PC-9 (cell line): ENCODE measurements around the gene FUT2. TPM values are rescaled to one million over a fixed set of nuclear protein-coding genes. Genes with fewer than 3 reads are reported as not detected.

ENCODE experiments used
- BruUV-seq: library from RNA; stranded (reverse); fragments of 400-500 nt; replicated peaks from 2 replicates; lab custom pipeline; 2021; lab: Mats Ljungman, UMichigan
- CTCF ChIA-PET: fragments of 300-600 bp; sonication (Branson Sonifier 250); formaldehyde crosslinking; loops from one replicate; lab custom pipeline; 2022; ENCODE audit warnings: antibody characterized with exemption; lab: Charles Lee
- POLR2A ChIA-PET: fragments of 300-600 bp; sonication (Branson Sonifier 250); formaldehyde crosslinking; loops from one replicate; lab custom pipeline; 2022; ENCODE audit warnings: antibody characterized with exemption; ENCODE audit not compliant: unreplicated experiment; lab: Charles Lee
- DNase-seq, 2 experiments: peaks; one replicate each; pipeline versions ENCODE4 v3.0.0 to v3.0.0-alpha.2; 2015 to 2022; ENCODE audit warnings: mixed read lengths in 1 of 2
- H2AFZ ChIP-seq: fragments of 200-600 bp; sonication (generic); 2 replicates; pipeline ENCODE4 v1.8.1; 2017; ENCODE audit warnings: antibody characterized with exemption
- H3F3A ChIP-seq: fragments of 200-600 bp; sonication (generic); 2 replicates; pipeline ENCODE4 v1.8.1; 2017; ENCODE audit warnings: antibody characterized with exemption, mild to moderate bottlenecking, low read depth; ENCODE audit not compliant: insufficient read depth
- H3K27ac ChIP-seq: fragments of 200-600 bp; sonication (generic); 2 replicates; pipeline ENCODE4 v1.6.1; 2016; ENCODE audit warnings: mixed run types
- H3K27me3 ChIP-seq: fragments of 200-600 bp; sonication (generic); 2 replicates; pipeline ENCODE4 v1.6.1; 2016; ENCODE audit warnings: low read depth, mixed run types; ENCODE audit not compliant: insufficient read depth
- H3K36me3 ChIP-seq: fragments of 200-600 bp; sonication (generic); 2 replicates; pipeline ENCODE4 v1.6.1; 2016; ENCODE audit warnings: low read depth, mixed run types
- H3K4me1 ChIP-seq: fragments of 200-600 bp; sonication (generic); replicated peaks from 2 replicates; pipeline ENCODE4 v1.6.1; 2016; ENCODE audit warnings: mixed run types; ENCODE audit not compliant: insufficient read depth
- H3K4me2 ChIP-seq: fragments of 200-600 bp; sonication (generic); 2 replicates; pipeline ENCODE4 v1.6.1; 2017; ENCODE audit warnings: mixed run types
- H3K4me3 ChIP-seq: fragments of 200-600 bp; sonication (generic); 2 replicates; pipeline ENCODE4 v1.6.1; 2016; ENCODE audit warnings: mixed run types
- H3K79me2 ChIP-seq: fragments of 200-600 bp; sonication (generic); 2 replicates; pipeline ENCODE4 v1.6.1; 2017; ENCODE audit warnings: low read depth, mixed run types
- H3K9me2 ChIP-seq: fragments of 200-600 bp; sonication (generic); 2 replicates; pipeline ENCODE4 v1.8.1; 2017; ENCODE audit warnings: mild to moderate bottlenecking; ENCODE audit not compliant: insufficient read depth
- H3K9me3 ChIP-seq: fragments of 200-600 bp; sonication (generic); 2 replicates; pipeline ENCODE4 v1.8.1; 2016; ENCODE audit warnings: low read depth; ENCODE audit not compliant: insufficient read depth
- H4K20me1 ChIP-seq: fragments of 200-600 bp; sonication (generic); 2 replicates; pipeline ENCODE4 v1.8.1; 2017; ENCODE audit not compliant: insufficient read depth
- CTCF ChIP-seq: fragments of 200-600 bp; sonication (generic); conservative IDR thresholded peaks from 2 replicates; pipeline ENCODE4 v1.6.1; 2017; ENCODE audit warnings: mixed run types, antibody characterized with exemption, mild to moderate bottlenecking, moderate library complexity
- EZH2 ChIP-seq: fragments of 200-600 bp; sonication (generic); IDR thresholded peaks from 2 replicates; pipeline ENCODE4 v1.8.0; 2017; ENCODE audit warnings: antibody characterized with exemption, low read depth
- intact Hi-C: fragments of 100-400 bp; cut with micrococcal nuclease; formaldehyde crosslinking; loops from one replicate; pipeline ENCODE4 v1.10.0; 2022; ENCODE audit not compliant: unreplicated experiment
- total RNA-seq: library from RNA; stranded (reverse); gene quantifications from 2 replicates; pipeline ENCODE4 v1.2.3, GENCODE V29; 2021

FUT2 gene
- total RNA-seq, 1 experiment from 2014 or later, result 8.7 TPM

GRCh38 chr19:48745208-48745995 lies 49.6 kb downstream of the FUT2 start:
- H3K4me2 ChIP-seq, result no peak overlapping the region
- TF ChIP-seq EZH2 (no peak), CTCF (no peak)
- peak; percentile 47 to 66 for DNase-seq
- H3K4me1 ChIP-seq, result no peaks in the 10 kb centered on the region; the same call in 1 of the 2 replicates
- no peaks in the 10 kb centered on the region for H3K9me3 ChIP-seq
- BruUV-seq, result no TSS peak
- CTCF ChIA-PET, result interaction anchor here (0.6 kb wide), 1 partner anchor 12 kb away, joined by 9 read pairs; no protein-coding TSS in a partner anchor
- no peak overlapping the region for H3K4me3 ChIP-seq
- H2AFZ ChIP-seq, result no peak overlapping the region
- intact Hi-C loops, result no loop called here
- no peaks in the 10 kb centered on the region for H3K27me3 ChIP-seq
- H4K20me1 ChIP-seq, result no peaks in the 10 kb centered on the region
- H3K9me2 ChIP-seq, result no peaks in the 10 kb centered on the region
- H3K36me3 ChIP-seq, result 0 out of 2 replicates have a peak, but pooled peaks cover 5% of the 10 kb centered on the region
- peaks cover 16% of the 10 kb centered on the region for H3F3A ChIP-seq
- H3K79me2 ChIP-seq, result peaks cover 12% of the 10 kb centered on the region
- no peak overlapping the region for H3K27ac ChIP-seq
- POLR2A ChIA-PET, result interaction anchor here (0.6 kb wide), 1 partner anchor 274 kb away, joined by 3 read pairs; no protein-coding TSS in a partner anchor

GRCh38 chr19:48746110-48746509 lies 50.3 kb downstream of the FUT2 start:
- H3K27ac ChIP-seq, result no peak overlapping the region
- BruUV-seq, result no TSS peak
- no peak for DNase-seq
- peaks cover 2% of the 10 kb centered on the region for H3K4me1 ChIP-seq
- peak overlapping the region; percentile 81; the same call in 1 of the 2 replicates for H3K4me2 ChIP-seq
- H3K9me3 ChIP-seq, result no peaks in the 10 kb centered on the region
- intact Hi-C loops, result no loop called here
- peaks cover 19% of the 10 kb centered on the region for H3K79me2 ChIP-seq
- no peak for TF ChIP-seq CTCF
- no peak for TF ChIP-seq EZH2
- no peak overlapping the region for H3K4me3 ChIP-seq
- ChIA-PET CTCF (interaction anchor here (0.7 kb wide), 1 partner anchor 103 kb away, joined by 3 read pairs; no protein-coding TSS in a partner anchor), POLR2A (interaction anchor here (0.7 kb wide), 1 partner anchor 273 kb away, joined by 10 read pairs; no protein-coding TSS in a partner anchor)
- no peak overlapping the region for H2AFZ ChIP-seq
- H4K20me1 ChIP-seq, result no peaks in the 10 kb centered on the region
- H3K36me3 ChIP-seq, result 0 out of 2 replicates have a peak, but pooled peaks cover 10% of the 10 kb centered on the region
- no peaks in the 10 kb centered on the region for H3K27me3 ChIP-seq
- no peaks in the 10 kb centered on the region for H3K9me2 ChIP-seq
- peaks cover 16% of the 10 kb centered on the region for H3F3A ChIP-seq

GRCh38 chr19:48746738-48747575 lies 51.2 kb downstream of the FUT2 start, which contains the start of gene IZUMO1:
TSS of gene IZUMO1 (minus strand) at chr19:48746909. CDS start at chr19:48745859, 1,050 bp downstream.
- Histone ChIP-seq H3K27me3 (no peaks in the 10 kb centered on the region), H3K4me2 (peak within 1 kb of the TSS; percentile 81), H3K9me2 (no peaks in the 10 kb centered on the region), H3F3A (peaks cover 18% of the 10 kb centered on the region), H4K20me1 (no peaks in the 10 kb centered on the region; the same call in 1 of the 2 replicates), H3K36me3 (0 out of 2 replicates have a peak, but pooled peaks cover 10% of the 10 kb centered on the region), H3K4me1 (peaks cover 8% of the 10 kb centered on the region), H2AFZ (peak within 1 kb of the TSS; percentile 58; the same call in 1 of the 2 replicates), H3K9me3 (no peaks in the 10 kb centered on the region), H3K27ac (no peak within 1 kb of the TSS), H3K79me2 (peaks cover 27% of the 10 kb centered on the region), H3K4me3 (peak within 1 kb of the TSS; percentile 60)
- intact Hi-C loops, result no loop called here
- BruUV-seq, result TSS peak; percentile 39
- TF ChIP-seq CTCF (no peak), EZH2 (no peak)
- peak; percentile 70 to 76 for DNase-seq
- POLR2A ChIA-PET, result interaction anchor here (0.7 kb wide), 1 partner anchor 272 kb away, joined by 10 read pairs; no protein-coding TSS in a partner anchor
- CTCF ChIA-PET, result interaction anchor here (0.6 to 1.0 kb wide), 3 partner anchors 8 to 266 kb away, joined by 3 to 4 read pairs (median 3); no protein-coding TSS in a partner anchor
